Muscle of leg (tissue), 16 donors: Measurements from ENCODE around the gene FREY1. TPM values are rescaled to one million over a fixed set of nuclear protein-coding genes. Genes with fewer than 3 reads are reported as not detected.
A peak's percentile ranks its signal among the peaks of the same experiment; 100 is the strongest.

Experiments
- DNase-seq: peaks from one replicate; pipeline ENCODE4 v3.0.0; 2013
- H3K27ac ChIP-seq: one replicate; pipeline ENCODE4 v1.5.1; 2013; ENCODE audit warnings: mild to moderate bottlenecking, low read length, control low read depth
- H3K27me3 ChIP-seq: one replicate; pipeline ENCODE4 v1.6.1; 2013; ENCODE audit warnings: low read length; ENCODE audit not compliant: control insufficient read depth, insufficient read depth
- H3K36me3 ChIP-seq: one replicate; pipeline ENCODE4 v1.6.1; 2013; ENCODE audit warnings: low read length; ENCODE audit not compliant: control insufficient read depth, insufficient read depth
- H3K4me1 ChIP-seq: one replicate; pipeline ENCODE4 v1.6.1; 2013; ENCODE audit warnings: low read length; ENCODE audit not compliant: control insufficient read depth, insufficient read depth
- H3K4me3 ChIP-seq: one replicate; pipeline ENCODE4 v1.5.1; 2013; ENCODE audit warnings: low read length, control low read depth
- H3K9me3 ChIP-seq: replicated peaks from 2 replicates; pipeline ENCODE4 v1.6.1; 2013; ENCODE audit warnings: low read depth, low read length; ENCODE audit not compliant: control insufficient read depth
- WGBS: methylation state at CpG from one replicate; pipeline ENCODE4 v1.1.5; 2013; ENCODE audit warnings: missing lambda C conversion rate; ENCODE audit not compliant: insufficient coverage; 5-methylcytosine and 5-hydroxymethylcytosine counted together
- long read RNA-seq, 11 donors: transcript quantifications; one replicate each; lab custom pipeline, GENCODE V29; 2026
- polyA plus RNA-seq, 8 donors: library from polyadenylated mRNA; unstranded; fragments of 120-200 nt; gene quantifications; one replicate each; pipeline versions ENCODE4 v1.2.1 to v1.2.3, GENCODE V29; 2013; ENCODE audit warnings: inconsistent platforms in 1 of 8, low replicate concordance in 1 of 8; ENCODE audit not compliant: insufficient read length in 8 of 8, insufficient read depth in 1 of 8
- total RNA-seq: library from RNA; stranded (reverse); fragments of 120-200 nt; gene quantifications from one replicate; pipeline ENCODE4 v1.2.4, GENCODE V29; 2013

The FREY1 gene
- total RNA-seq: 0.35 TPM
- polyA plus RNA-seq: under 1 TPM in 4 of 8 donors, not detected in 4; 0.21 to 0.46 (median 0.26) TPM
- long read RNA-seq, donor 1: 0 reads
- long read RNA-seq, donor 2: 0 reads
- long read RNA-seq, donor 3, partial matches to known transcripts: 0 of 1 reads
- long read RNA-seq, donor 3, other reads (novel, unspliced or antisense): 0 of 1 reads
- long read RNA-seq, donor 4: 0 reads
- long read RNA-seq, donor 5: 0 reads
- long read RNA-seq, donor 6: 0 reads
- long read RNA-seq, donor 7, partial matches to known transcripts: 0 of 1 reads
- long read RNA-seq, donor 7, other reads (novel, unspliced or antisense): 0 of 1 reads
- long read RNA-seq, donor 8: 0 reads
- long read RNA-seq, donor 9: 0 reads
- long read RNA-seq, donor 10: 0 reads
- long read RNA-seq, donor 11: 0 reads

GRCh38 chr11:45906965-45907611, at the start of gene FREY1:
FREY1 (minus strand) TSS chr11:45907271; CDS start chr11:45907245, 26 bp downstream.
- peaks cover 25% of the 10 kb centered on the region for H3K4me1 ChIP-seq
- DNase-seq: no peak
- peaks cover 79% of the 10 kb centered on the region for H3K36me3 ChIP-seq
- no peak within 1 kb of the TSS for H3K4me3 ChIP-seq
- H3K9me3 ChIP-seq: no peaks in the 10 kb centered on the region
- H3K27ac ChIP-seq: peak within 1 kb of the TSS; percentile 62
- 79% methylated on average over 12 of the region's 18 CpGs for WGBS
- H3K27me3 ChIP-seq: no peaks in the 10 kb centered on the region

- Histone ChIP-seq H3K36me3 (peaks cover 54% of the 10 kb centered on the region), H3K9me3 (no peaks in the 10 kb centered on the region), H3K4me3 (no peak overlapping the region), H3K27ac (no peak overlapping the region), H3K27me3 (no peaks in the 10 kb centered on the region), H3K4me1 (no peaks in the 10 kb centered on the region)
- peak; percentile 60 for DNase-seq
- WGBS: 100% methylated on average over 1 of the region's 1 CpG
Observed at GRCh38 chr11:45949992-45950407, 42.9 kb upstream of the FREY1 start.

GRCh38 chr11:45948356-45948755, 41.3 kb upstream of the FREY1 start:
- no peaks in the 10 kb centered on the region for H3K9me3 ChIP-seq
- WGBS: 54% methylated on average over 3 of the region's 3 CpGs
- H3K4me3 ChIP-seq: no peak overlapping the region
- H3K4me1 ChIP-seq: no peaks in the 10 kb centered on the region
- no peaks in the 10 kb centered on the region for H3K27me3 ChIP-seq
- no peak for DNase-seq
- no peak overlapping the region for H3K27ac ChIP-seq
- peaks cover 62% of the 10 kb centered on the region for H3K36me3 ChIP-seq

GRCh38 chr11:45947885-45948284, 40.8 kb upstream of the FREY1 start:
- Histone ChIP-seq H3K4me3 (no peak overlapping the region), H3K36me3 (peaks cover 63% of the 10 kb centered on the region)

GRCh38 chr11:45945397-45945999, 38.4 kb upstream of the FREY1 start:
- peak overlapping the region; percentile 39 for H3K27ac ChIP-seq
- DNase-seq: peak; percentile 42
- 83% methylated on average over 3 of the region's 3 CpGs for WGBS

More at GRCh38 chr11:45947885-45948284, 40.8 kb upstream of the FREY1 start:
- Histone ChIP-seq H3K27ac (no peak overlapping the region), H3K4me1 (no peaks in the 10 kb centered on the region), H3K27me3 (no peaks in the 10 kb centered on the region), H3K9me3 (no peaks in the 10 kb centered on the region)
- no peak for DNase-seq
- WGBS: no CpG with 5 or more reads among the region's 1 CpG

GRCh38 chr11:45942381-45942780, 35.3 kb upstream of the FREY1 start:
- Histone ChIP-seq H3K27ac (no peak overlapping the region), H3K36me3 (peaks cover 46% of the 10 kb centered on the region), H3K4me1 (no peaks in the 10 kb centered on the region), H3K9me3 (no peaks in the 10 kb centered on the region), H3K4me3 (no peak overlapping the region), H3K27me3 (no peaks in the 10 kb centered on the region)
- DNase-seq: no peak
- WGBS: 63% methylated on average over 1 of the region's 4 CpGs

More at GRCh38 chr11:45945397-45945999, 38.4 kb upstream of the FREY1 start:
- H3K27me3 ChIP-seq: no peaks in the 10 kb centered on the region
- H3K4me1 ChIP-seq: no peaks in the 10 kb centered on the region
- no peaks in the 10 kb centered on the region for H3K9me3 ChIP-seq
- no peak overlapping the region for H3K4me3 ChIP-seq
- peaks cover 65% of the 10 kb centered on the region for H3K36me3 ChIP-seq

GRCh38 chr11:45941285-45941684, 34.2 kb upstream of the FREY1 start:
- H3K27ac ChIP-seq: no peak overlapping the region
- no CpG with 5 or more reads among the region's 4 CpGs for WGBS
- DNase-seq: no peak
- H3K4me1 ChIP-seq: no peaks in the 10 kb centered on the region
- peaks cover 44% of the 10 kb centered on the region for H3K36me3 ChIP-seq
- H3K9me3 ChIP-seq: no peaks in the 10 kb centered on the region
- H3K27me3 ChIP-seq: no peaks in the 10 kb centered on the region
- H3K4me3 ChIP-seq: no peak overlapping the region

- no peak overlapping the region for H3K4me3 ChIP-seq
- no peak overlapping the region for H3K27ac ChIP-seq
- DNase-seq: no peak
- no peaks in the 10 kb centered on the region for H3K27me3 ChIP-seq
- H3K4me1 ChIP-seq: no peaks in the 10 kb centered on the region
- peaks cover 43% of the 10 kb centered on the region for H3K36me3 ChIP-seq
- WGBS: no CpG with 5 or more reads among the region's 2 CpGs
- H3K9me3 ChIP-seq: no peaks in the 10 kb centered on the region
Observed at GRCh38 chr11:45939836-45940235, 32.8 kb upstream of the FREY1 start.

- Histone ChIP-seq H3K27ac (no peak overlapping the region), H3K4me1 (no peaks in the 10 kb centered on the region), H3K4me3 (no peak overlapping the region), H3K36me3 (peaks cover 51% of the 10 kb centered on the region), H3K27me3 (no peaks in the 10 kb centered on the region), H3K9me3 (no peaks in the 10 kb centered on the region)
- no peak for DNase-seq
- 66% methylated on average over 4 of the region's 10 CpGs for WGBS
Observed at GRCh38 chr11:45937916-45938315, 30.8 kb upstream of the FREY1 start.

- Histone ChIP-seq H3K27ac (no peak overlapping the region), H3K9me3 (no peaks in the 10 kb centered on the region), H3K4me1 (no peaks in the 10 kb centered on the region), H3K4me3 (no peak overlapping the region), H3K27me3 (no peaks in the 10 kb centered on the region), H3K36me3 (peaks cover 55% of the 10 kb centered on the region)
- 89% methylated on average over 3 of the region's 4 CpGs for WGBS
- DNase-seq: no peak
Observed at GRCh38 chr11:45936511-45937054, 29.5 kb upstream of the FREY1 start.
